HEK293 (cell line): ENCODE data around the gene TATDN2.

Experiments used
- TCF7L2 ChIP-seq: IDR thresholded peaks from 2 replicates; pipeline ENCODE4 v1.6.1; 2011; ENCODE audit warnings: low read depth, mild to moderate bottlenecking, inconsistent platforms, low read length, moderate library complexity, borderline replicate concordance
- TRIM28 ChIP-seq: IDR thresholded peaks from 2 replicates; pipeline ENCODE4 v1.6.1; 2011; ENCODE audit warnings: low read length, control low read depth, borderline replicate concordance
- YY1 ChIP-seq: fragments of 450-650 bp; formaldehyde crosslinking; IDR thresholded peaks from 2 replicates; pipeline ENCODE4 v1.5.1; 2018; ENCODE audit warnings: missing biosample characterization, missing genetic modification characterization
- ZIC2 ChIP-seq: fragments of 450-650 bp; formaldehyde crosslinking; IDR thresholded peaks from 2 replicates; pipeline ENCODE4 v1.5.1; 2016; ENCODE audit warnings: missing biosample characterization, missing genetic modification characterization
- ZNF133 ChIP-seq: fragments of 450-650 bp; formaldehyde crosslinking; IDR thresholded peaks from 2 replicates; pipeline ENCODE4 v1.5.1; 2016; ENCODE audit warnings: missing biosample characterization, missing genetic modification characterization
- ZNF561 ChIP-seq: fragments of 450-650 bp; IDR thresholded peaks from 2 replicates; pipeline ENCODE4 v1.5.1; 2018; ENCODE audit warnings: missing biosample characterization, missing genetic modification characterization, borderline replicate concordance

DNA sequence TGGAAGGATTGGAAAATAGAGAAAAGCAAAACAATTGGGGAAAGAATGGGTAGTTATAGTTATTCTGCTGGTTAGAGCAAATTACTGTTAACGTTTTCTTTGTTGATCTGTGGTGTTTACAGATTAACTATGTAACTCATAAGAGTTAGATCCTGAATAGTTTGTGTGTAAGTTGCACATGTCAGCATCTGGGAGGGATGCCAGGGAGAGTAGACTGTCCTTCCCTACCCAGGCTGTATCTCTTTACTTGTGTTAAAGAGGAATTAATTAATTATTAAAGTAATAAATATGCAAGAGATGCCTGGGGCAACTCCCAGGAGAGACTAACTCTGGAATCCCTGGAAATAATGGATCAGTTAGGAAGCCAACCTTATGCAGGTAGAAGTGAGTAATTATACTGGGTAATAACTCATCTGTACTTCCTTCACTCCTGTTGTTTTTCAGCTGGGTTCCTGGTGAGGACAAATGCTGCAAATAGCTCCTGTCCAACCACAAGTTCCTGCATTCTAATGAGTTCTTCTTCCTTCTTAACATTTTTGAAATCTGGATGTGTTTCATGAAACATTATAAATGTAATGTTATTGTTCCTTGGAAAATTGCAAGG lies 25.5 kb downstream of the TATDN2 start:
- no peak for TF ChIP-seq TCF7L2
- no peak for TF ChIP-seq YY1 (tag by site-specific recombination)
- TF ChIP-seq ZNF561 (tag by site-specific recombination), result no peak
- no peak for TF ChIP-seq ZIC2
- TF ChIP-seq TRIM28, result no peak
- TF ChIP-seq ZNF133 (tag by site-specific recombination), result no peak
